Stimulated activated CD4-positive, alpha-beta T cell treated with anti-CD3 and anti-CD28 coated beads, Interleukin-15, amount 100 ng/mL, for 1 hour (primary cell): ENCODE measurements around the gene CADPS2.

Experiments
- DNase-seq, 2 donors: peaks; one replicate each; pipeline ENCODE4 v3.0.0-alpha.2; 2020; ENCODE audit warnings: low read depth in 1 of 2, low spot score in 1 of 2

The CADPS2 gene

DNA sequence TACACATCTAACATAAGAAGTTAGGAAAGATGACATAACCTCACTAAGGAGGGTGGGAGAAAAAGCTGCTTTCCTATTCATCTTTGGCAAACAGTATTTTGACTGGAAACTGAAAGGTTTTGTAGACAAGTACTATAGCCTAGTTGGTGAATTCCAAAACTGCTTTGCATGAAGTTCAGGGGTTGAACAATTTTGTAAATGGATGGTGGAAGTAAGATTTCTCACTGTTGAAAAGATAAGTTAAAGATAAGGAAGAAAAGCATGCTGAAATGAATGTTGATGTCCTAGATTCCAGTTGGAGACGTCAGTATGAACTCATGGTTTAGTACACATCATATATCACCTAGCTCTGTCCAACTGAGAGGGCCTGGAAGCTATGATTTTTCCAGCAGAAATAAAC is 422.6 kb downstream of the CADPS2 start:
- no peak for DNase-seq

GRCh38 chr7:122460936-122461335 is 425.3 kb downstream of the CADPS2 start:
- no peak for DNase-seq

DNA sequence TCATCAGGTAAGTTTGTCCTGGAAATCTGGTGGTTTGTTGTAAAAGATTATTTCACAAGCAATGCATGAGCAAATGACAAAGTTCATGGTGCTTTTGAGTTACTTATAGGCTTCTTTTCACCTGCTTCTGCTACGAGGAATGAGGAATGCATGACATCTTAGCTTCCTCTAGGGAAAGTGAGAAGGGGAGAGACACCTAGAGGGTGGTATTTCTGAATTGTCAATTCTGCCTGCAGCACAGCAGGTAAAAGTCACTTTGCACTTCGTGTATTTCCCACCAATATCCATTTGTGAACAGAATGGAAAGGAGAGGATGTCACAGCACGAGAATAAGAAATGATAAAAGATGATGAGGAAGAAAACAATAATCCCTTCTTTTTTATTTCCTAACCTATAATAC is 428.3 kb downstream of the CADPS2 start:
- no peak for DNase-seq

GRCh38 chr7:122457325-122457724 is 428.9 kb downstream of the CADPS2 start:
- DNase-seq, result no peak

DNA sequence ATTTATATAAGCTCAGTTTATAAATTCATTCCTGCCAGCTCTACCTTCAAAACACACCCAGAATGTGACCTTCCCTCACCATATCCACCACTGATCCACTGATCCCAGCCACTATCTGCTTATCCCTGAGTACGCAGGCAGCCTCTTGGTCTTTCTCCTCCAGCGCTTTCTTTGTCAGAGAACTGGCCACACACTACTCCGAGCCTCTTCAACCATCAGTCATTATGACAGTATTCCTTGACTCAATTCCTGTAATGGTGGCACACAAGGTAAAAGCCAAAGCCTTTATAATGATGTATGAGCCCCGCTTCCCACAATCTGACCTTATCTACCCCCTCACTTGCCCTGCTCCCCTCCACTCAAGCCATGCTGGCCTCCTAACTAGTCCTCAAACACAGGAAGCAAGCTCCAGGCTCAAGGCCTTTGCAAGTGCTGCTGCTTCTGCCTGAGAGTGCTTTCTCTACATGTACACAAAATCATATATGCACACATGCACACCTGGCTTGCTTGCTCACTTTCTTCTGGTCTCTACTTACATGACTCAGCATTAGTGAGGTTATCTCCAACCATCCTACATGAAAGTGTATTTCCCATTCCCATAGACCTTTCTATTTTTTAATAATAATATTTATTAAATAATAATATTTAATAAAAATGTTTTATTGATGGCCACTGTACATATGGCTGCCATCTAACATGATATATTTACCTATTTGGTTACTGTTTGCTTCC is 431.3 kb downstream of the CADPS2 start:
- no peak for DNase-seq

DNA sequence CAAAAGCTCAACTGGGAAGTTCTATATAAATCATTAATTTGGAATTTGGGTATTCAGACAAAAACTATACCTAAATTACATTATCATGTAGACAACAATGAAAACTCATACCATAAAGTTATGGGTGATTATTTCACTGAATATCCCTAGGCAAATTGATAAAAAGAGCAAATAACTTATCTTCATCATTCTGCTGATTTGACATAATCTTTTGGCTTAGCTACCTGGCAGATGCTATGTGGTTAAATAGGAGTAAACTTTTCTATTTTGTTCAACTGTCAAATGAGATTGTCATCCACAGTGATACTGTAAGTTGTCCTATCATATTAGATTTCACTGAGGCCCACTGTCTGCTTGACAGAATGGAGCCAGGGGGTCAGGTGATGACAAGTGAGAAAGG is 432.8 kb downstream of the CADPS2 start:
- no peak for DNase-seq

DNA sequence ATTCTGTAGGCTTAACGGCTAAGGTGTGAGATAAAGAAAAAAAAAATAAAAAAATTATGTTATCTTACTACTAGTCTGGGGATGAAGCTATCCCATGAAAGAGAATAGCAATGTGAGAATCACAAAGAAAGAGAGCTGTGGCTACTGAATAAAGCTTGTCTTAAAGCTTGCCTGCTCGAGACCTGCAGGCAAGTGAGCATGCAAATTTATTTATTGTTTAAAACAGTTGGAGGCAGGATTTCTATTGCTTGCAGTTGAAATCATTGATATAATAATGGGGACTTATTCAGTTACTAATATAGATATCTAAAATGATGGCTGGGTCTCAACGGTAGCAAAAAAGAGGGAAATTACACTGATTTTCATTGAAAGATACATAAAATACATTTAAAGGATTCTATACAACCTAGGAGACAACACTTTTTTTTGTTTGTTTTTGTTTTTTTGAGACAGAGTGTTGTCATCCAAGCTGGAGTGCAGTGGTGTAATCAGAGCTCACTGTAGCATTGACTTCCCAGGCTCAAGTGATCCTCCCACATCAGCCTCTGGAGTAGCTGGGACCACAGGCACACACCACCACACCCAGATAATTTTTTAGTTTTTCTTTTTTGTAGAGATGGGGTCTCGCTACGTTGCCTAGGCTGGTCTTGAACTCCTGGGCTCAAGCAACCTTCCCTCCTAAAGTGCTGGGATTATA is 437.2 kb downstream of the CADPS2 start:
- no peak for DNase-seq

DNA sequence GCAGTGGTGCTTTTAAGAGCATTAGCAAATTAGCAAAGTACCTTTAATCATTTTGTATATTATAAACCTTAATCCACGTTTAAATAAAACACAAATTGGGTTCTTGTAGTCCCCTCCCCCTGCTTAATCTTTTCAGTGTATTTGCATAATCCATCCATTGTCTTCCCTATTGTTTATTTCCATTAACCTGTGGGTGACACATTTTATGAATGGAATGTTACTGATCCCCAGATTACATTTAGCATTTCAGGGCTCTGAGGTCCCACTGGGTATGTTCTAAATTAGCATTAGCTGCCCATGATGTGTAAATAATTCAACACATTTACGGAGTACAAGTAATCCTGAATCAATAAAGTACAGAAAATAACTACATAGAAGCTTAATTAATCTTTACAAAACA is 443.3 kb downstream of the CADPS2 start:
- no peak for DNase-seq

DNA sequence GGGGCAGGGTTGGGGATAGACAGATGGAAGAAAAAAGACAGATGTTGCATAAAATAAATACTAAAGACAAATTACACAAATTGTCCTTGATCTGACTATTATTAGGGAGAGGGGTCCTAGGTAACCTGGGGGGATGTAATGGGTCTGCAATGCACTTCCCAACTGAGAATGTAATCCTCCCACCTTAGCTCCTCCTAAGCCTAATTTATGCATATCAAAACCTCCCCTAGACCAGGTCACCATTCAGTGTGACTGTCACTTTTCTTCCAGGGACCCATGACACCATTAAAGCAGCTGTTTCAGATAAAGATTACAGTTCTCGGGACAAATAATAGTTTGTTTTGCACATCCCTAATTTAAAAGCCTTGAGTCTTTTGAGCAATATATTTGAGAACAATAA is 447.8 kb downstream of the CADPS2 start:
- DNase-seq, result no peak

GRCh38 chr7:122438006-122438405 is 448.3 kb downstream of the CADPS2 start:
- DNase-seq, result no peak

- no peak for DNase-seq
Observed at GRCh38 chr7:122433765-122434164, 452.5 kb downstream of the CADPS2 start.

DNA sequence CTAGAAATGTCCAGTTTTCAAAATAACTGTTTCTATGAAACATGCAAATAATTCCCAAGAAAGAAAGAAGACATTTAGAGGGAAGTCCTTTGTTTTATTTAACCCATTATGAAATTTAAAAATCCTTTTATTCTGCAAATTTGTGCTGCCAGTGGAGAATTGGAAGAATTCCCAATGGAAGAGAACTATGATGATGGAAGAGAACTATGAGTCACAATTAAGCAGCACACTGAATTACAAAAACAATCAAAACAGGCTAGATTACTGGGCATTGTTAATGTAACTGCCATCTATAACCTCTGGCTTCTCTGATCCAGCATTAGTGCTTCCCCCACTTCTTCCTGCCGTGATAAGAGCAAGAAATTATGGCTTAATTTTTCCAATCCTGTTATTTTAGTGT is 455.6 kb downstream of the CADPS2 start:
- no peak for DNase-seq

- no peak for DNase-seq
Observed at GRCh38 chr7:122429926-122430325, 456.3 kb downstream of the CADPS2 start.

- DNase-seq, result no peak
Observed at GRCh38 chr7:122425731-122426130, 460.5 kb downstream of the CADPS2 start.

- no peak for DNase-seq
Observed at GRCh38 chr7:122423591-122423990, 462.7 kb downstream of the CADPS2 start.

- no peak for DNase-seq
Observed at GRCh38 chr7:122416336-122416735, 469.9 kb downstream of the CADPS2 start.

GRCh38 chr7:122415510-122415909 is 470.8 kb downstream of the CADPS2 start:
- no peak for DNase-seq

GRCh38 chr7:122413339-122413738 is 472.9 kb downstream of the CADPS2 start:
- no peak for DNase-seq

DNA sequence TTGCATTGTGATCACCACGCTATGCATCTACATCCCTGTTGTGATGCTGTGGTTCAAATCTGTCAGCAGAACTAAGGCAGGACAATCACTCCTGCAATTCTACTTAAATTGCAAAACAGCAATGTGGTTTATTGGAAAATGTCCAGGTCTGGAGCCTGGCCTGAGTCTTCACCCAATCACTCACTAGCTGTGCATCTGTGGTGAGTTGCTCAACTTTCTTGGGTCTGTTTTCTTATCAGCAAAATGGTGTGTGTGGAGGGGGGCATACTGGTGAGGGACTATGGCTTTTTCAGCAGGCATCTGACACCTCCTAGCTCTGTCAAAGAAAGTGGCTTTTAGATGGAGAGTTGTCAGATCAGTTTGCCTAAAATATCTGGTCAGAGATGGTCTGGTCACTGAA is 473.4 kb downstream of the CADPS2 start:
- DNase-seq, result no peak

DNA sequence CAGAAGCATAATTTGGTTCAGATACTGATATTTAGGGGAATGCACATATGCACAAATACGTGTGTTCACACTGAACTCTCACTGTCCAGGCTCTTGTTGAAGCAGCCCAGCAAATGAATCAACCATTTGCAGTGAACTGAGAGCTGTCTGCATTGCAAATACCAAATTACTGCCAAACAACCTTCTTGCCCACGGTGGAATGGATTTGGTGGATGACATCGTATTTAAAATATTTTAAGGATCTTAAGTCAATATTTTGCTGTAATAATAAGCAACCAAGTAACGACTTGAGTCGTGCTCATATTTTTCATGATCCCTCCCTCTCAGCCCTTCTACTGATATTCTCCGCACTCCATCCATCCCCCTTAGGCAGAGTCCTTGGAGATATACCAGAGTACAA is 473.8 kb downstream of the CADPS2 start:
- no peak for DNase-seq

DNA sequence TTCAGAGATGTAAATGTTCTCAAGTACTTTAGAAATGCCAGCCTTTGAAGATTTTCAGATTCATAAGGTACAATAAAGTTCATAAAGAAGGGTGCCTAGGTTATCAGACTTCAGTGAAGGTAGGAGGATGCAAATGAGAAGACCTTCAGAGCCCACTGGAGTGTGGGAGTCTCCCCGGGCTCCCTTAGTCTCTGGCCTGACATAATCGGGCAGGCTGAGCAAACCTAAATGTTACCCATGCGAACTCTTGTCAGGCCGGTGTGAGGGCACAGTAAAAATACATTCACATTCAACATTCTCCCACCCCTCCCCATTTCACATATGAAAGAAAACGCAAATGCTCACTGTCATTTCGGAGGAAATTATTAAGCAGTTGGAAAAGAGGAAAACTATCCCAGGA is 479.1 kb downstream of the CADPS2 start:
- DNase-seq, result no peak

DNA sequence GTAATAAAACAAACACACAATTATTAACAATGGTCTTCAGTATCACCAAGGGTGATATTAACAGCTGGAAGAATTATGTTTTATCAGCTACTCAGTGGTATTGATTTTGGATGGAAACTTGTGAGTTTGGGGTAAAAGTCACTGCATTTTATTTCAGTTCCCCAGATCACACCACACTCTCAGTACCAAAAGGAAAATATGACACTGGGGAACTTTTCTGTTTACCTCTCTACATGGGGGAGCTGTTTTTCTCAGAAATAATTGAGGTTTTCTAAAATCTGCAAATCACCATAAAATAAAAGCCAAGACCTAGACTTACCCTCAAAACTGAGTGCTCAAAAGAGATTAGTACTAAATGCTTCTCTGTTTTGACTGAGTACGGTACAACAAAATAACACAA is 483.1 kb downstream of the CADPS2 start:
- no peak for DNase-seq

DNA sequence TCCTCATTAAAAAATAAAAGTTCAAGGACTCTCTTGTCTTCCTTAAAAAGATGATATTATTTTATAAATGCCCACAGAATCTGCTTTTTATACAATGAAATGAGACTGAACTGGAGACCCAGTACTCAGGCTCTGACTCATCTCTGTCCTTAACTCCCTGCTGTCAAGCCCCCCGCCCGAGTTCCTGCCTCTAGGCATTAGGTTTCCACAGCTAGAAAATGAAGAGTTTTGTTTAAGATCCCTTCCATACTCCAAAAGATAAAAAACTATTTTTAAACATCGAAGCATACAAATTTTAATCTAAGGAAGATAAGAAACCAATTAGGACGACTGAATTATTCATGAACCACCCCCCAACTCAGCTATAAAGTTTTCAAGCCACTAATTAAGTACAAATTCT is 484.0 kb downstream of the CADPS2 start:
- DNase-seq, result no peak
